Measurements from ENCODE around the gene BAHD1. TPM values are rescaled to one million over a fixed set of nuclear protein-coding genes. Genes with fewer than 3 reads are reported as not detected.
A peak's percentile ranks its signal among the peaks of the same experiment; 100 is the strongest.

The BAHD1 gene
- total RNA-seq, 1 experiment from 2014 or later: 17.5 TPM

DNA sequence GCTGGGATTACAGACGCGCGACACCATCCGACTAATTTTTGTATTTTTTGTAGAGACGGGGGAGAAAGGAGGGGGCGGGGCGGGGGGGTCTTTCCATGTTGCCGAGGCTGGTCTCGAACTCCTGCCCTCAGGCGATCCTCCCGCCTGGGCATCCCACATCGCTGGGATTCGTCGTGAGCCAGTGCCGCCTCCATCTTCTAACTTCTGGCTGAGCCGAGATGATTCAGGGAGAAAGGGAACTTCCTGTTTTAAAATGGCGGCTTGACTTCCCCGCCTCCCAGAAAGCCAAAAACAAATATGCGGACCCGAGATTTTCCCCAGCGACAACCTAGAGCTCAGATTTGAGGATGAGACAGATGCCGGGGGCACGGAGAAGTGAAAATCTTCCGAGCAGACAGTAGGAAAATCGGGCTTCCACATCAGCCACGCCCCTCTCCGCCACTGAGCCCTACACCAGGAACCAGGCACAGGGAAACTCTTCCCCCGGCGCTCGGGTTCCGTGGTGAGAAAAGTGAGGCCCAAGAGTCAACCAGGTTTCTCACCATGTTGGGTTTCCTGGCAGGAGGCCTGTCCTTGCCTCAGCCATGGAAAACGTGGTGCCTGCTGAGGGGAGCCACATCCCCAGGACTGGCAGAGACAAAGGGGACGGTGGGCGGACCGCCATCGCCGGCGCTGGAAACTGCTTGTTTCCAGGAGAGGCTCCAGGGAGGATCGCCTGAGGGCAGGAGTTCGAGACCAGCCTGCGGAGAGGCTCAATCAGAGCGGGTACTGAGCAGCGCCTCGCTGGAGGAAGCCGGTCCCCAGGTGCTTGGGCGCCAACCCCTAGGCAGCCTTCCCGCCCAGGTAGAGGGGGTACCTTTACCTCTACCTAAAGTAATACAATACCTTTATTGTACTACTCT lies 48.8 kb downstream of the BAHD1 start:
- DNase-seq (ENCODE audit: low read depth): no peak

DNA sequence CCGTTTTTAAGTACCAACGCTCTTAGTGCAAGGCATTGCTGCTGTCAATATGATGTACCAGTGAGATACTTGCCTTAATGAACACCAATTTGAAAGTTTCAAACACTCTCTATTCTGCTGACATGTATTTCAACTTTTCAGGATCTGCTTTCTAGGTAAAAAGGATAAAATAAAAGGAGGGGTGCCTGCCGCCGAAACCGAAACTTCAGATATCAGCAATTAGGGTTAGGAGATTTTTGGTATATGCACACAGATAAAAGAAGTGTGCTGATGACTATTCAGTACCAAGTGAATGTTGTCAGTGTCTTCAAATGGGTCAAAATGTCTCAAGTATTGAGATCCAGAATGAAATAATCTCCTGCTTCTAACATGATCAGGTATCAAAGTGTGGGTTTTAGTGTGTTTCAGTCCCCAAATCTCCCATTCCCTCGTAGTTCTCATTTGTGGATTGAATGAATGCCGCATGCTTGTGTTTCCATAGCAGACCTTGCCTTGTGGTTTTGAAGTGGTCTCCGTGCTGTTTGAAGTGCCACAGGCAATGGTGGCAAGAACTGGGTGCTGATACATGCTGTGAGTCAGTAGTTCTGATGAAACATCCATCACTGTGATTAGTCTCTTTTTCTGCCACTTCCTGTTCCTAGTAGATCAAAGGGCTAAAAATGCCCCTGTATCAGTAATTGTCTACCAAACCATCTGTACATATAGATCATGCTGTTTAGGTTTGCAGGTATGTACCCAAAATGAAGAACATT lies 52.5 kb downstream of the BAHD1 start:
- peak; percentile 70 for DNase-seq (ENCODE audit: low read depth)

DNA sequence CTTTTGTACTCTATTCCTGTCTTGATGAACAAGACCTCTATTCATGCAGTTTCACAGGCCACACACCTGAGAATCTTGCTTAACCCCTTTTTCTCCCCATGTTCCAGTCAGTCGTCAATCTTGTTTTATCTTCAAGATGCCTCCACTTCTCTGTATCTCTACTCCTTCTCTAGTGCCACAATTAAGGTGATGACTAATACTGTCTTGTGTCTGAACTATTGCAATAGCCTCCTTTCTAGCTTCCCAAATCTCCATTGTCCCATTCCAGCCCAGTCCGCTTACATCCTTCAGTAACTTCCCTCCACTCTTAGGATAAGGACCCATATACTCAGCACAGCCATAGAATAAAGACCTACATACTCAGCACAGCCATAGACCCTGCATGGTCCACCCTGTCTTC lies 54.8 kb downstream of the BAHD1 start:
- no peak for DNase-seq (ENCODE audit: low read depth)

DNA sequence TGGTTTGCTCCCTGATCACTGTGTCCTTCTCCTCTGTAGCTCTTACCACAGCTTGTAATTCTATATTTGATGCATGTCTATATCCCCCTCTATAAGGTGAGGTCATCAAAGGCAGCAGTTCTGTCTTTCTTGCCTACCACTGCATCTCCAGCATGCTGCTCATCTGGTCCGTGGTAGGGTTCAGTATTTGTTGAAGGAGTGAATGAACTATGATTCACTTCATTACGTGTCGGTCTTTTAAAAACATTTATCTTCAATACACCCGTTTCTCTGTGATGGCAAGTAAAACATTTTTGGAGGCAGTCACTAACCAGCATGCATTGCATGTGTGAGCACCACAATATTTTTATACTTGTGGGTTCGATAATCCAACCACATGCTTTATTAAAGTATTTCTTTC lies 57.7 kb downstream of the BAHD1 start:
- peak; percentile 85 for DNase-seq (ENCODE audit: low read depth)

DNA sequence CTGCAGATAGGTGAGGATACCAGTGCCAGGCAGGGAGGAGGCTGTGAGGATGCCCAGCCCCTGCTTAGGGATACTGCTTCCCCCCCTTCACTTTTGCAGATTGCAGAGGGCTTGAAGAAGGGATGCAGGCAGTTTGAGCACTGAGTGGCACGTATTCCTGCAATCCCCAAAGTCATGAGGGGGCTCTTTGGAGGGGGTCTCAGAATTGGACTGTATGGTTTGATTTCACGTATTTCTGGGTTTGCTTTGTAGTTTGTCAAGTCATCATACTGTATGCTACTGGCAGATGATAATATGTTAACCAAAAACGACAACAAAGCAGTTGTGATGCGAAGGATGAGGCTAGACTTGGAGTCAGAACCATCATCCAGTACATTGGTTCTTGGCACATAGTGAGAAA lies 58.1 kb downstream of the BAHD1 start:
- peak; percentile 62 for DNase-seq (ENCODE audit: low read depth)

DNA sequence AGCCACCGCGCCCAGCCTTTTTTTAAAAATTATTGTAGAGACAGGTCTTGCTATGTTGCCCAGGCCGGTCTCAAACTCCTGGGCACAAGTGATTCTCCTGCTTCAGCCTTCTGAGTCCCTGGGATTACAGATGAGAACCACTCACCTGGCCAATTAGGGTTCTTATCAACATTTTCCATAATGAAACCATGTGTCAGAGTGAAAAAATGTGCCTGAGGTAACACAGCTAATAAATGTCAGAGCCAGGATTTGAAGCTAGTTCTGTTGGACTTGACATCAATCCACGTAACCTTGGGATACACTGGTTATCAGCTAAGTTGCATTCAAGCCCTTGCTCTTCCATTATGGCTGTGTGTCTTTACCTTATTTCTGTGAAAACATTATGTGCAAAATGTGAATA lies 59.2 kb downstream of the BAHD1 start:
- DNase-seq (ENCODE audit: low read depth): no peak

DNA sequence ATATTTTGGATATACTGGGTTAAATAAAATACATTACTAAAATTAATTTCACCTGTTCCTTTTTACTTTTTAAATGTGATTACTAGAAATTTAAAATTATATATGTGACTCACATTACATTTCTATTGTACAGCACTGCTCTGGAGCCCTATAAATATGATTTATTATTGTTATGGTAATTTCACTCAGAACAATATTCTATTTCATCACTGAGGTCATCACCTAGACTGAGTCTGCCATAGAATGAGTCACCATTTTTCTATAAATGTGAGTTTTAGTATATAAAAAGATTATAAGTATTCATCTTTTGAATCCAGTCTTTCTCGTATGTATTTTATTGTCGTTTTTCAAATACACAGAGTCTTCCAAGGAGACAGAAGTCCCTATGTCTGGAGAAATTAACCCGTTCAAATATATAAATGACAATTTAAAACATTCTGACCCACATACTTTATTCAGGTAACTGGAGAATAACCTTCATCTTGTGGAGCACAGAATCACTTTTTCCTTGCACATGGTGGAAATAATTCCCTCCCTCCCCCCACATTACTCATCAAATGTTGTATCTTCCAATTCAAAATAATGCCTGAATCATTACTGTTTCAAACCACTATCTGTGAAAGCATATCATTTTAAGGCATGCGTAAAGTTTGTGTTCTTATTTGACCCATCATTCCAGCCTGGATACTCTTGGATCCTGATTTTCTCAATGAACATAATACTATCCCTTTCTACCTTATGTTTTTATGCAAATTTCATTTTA lies 60.0 kb downstream of the BAHD1 start:
- DNase-seq (ENCODE audit: low read depth): peak; percentile 11

DNA sequence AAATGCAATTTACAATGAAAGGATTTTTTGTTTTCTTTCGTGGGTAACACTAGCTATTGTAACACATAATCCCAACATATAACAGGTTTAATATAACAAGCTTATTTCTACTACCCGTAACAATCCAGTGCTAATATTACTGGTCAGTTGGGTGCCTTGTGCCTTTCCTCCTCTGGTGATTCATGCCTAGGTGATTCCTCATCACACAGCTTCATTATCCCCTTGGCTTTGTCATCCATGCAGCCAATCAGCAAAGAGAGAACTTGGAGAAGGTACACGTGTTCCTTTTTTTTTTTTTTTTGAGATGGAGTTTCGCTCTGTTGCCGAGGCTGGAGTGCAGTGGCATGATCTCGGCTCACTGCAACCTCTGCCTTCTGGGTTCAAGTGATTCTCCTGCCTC lies 60.7 kb downstream of the BAHD1 start:
- DNase-seq (ENCODE audit: low read depth): peak; percentile 65

DNA sequence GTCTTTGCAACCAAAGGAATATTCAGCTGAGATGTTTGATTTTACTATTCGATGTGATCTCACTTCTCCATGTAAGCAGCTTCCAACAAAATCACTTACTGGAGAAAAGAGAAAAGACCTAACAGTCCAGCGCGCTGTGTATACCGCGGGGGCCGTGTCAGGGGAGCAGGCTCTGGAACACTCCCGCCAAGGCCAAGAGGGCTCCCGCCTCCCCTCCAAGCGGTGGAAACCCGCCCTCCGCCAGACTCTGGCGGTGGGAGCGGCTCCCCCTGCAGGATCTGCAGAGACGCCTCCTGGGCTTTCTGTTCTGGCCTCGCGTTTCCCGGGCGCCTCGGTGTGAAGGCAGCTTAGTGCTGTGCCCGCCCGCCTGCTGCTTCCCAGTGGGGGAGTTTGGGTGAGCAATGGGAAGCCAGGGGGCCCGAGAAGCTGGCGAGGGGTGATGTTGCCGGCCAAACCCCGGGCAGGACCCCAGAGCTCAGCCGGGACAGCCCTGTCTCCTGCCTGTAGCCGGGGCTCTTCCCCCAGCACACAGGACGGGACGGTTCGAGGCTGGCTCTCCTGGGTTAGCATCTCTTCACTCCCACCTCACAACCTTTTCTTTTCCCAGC lies 66.3 kb downstream of the BAHD1 start:
- DNase-seq (ENCODE audit: low read depth): peak; percentile 61

DNA sequence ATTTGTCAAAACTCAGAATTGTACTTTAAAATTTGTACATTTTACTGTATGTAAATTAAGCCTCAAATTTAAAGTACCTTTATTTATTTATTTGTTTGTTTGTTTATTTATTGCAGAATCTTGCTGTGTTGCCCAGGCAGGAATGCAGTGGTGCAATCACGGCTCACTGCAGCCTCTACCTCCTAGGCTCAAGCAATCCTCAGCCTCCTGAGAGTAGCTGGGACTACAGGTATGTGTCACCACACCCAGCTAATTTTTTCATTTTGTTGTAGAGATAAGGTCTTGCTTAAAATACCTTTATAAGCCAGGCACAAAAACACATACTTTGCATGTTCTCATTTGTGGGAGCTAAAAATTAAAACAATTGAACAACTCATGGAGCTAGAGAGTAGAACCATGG lies 67.5 kb downstream of the BAHD1 start:
- no peak for DNase-seq (ENCODE audit: low read depth)

DNA sequence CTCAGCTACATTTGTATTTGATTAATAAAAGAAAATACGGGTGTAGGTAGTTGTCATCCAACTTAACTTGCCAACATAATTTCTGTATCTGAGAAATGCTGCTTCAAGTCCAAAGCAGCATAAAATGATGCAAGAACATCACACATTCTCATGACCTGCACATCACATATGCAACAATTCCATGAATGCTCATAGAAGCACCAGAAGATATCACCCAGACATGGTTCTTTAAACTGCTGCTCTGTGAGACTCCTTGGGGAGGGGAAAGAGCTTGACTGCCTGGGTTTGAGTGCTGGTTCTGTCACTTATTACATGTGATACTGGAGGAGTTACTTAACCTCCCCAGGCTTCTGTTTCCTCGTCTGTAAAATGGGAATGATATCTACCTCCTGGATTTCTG lies 69.4 kb downstream of the BAHD1 start:
- no peak for DNase-seq (ENCODE audit: low read depth)

DNA sequence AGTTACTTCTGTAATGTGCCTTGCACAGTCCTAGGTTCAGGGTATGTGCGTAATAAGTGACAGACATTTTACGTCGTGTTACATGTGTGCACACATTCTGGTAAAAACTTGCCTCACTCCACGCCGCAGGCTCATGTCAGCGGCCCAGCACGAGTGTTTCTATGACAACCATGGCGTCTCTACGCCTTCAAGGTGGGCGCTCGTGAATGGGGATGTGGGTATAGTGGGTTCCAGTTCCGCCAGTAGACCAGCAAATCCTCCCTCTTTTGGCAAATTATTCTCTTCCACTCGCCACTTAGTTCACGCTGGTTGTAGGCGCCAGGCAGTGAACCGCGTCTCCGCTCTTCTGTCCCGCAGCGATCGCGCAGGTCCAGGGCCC lies 70.3 kb downstream of the BAHD1 start:
- DNase-seq (ENCODE audit: low read depth): no peak

DNA sequence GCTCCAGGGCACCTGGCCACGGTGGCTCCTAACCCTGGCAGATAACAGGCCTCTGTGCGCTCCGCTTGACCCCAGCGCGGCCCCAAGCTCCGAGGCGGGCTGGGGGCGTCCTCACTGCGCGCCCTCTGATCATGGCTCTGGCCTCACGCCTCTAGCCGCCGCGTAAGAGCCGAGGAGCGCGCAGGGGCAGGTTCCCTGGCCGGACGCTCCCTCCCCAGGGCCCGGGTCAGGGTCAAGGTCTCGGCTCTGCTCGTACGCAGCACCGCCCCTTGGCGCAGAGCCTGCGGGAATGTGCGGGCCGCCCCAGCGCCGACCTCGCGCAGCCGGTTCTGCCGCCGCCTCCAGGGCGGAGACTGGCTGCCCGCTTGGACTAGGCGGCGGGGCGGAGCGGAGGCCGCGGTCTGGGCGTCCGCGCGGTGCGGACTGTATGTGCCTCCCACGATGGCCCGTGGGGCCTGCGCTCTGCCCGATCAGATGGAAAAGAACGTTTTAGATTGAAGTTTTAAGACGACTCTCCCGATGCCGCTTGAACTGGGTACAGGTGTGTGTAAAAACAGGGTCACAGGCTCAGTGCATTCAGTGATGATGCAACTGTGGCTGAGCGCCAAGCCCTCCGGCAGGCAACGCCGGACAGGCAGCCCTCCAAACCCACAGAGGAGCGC lies 70.8 kb downstream of the BAHD1 start:
- DNase-seq (ENCODE audit: low read depth): no peak

DNA sequence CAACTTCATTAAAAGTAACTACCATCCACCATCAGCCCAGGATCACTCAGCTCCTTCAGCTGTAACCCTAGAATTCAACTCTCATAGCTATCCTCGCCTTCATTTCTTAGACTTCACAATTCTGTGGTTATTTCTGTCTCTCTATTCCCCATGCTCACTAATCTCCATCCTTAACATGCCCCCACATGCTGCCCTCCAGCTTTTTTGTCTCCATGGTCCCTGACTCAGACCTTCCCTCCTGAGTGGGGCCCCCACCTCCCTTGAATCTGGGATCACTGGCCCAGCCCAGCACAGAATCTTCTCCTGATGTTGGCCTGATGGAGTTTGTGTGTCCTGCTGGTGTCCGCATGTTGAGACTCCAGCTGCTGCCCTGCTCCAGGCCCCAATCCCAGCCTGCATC lies 71.7 kb downstream of the BAHD1 start:
- DNase-seq (ENCODE audit: low read depth): no peak

DNA sequence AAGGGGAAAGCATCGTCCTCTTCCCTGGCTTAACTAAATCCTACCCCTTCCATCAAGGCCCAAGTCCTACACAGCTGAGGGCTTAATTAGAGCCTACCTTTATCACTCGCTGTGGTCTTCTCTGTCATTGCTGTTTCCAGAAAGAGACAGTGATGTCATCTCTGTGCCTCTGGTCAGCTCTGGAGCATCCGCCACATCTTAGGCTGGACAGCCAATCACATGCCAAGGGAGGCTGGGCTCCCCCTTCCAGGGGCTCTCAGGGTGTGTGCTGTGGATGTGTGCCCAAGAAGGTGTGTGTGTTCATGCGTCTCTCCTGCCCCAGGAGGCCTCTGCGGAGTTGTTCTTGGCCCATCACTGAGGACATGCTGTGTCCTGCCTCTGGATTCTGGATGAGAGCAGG lies 72.9 kb downstream of the BAHD1 start:
- no peak for DNase-seq (ENCODE audit: low read depth)

DNA sequence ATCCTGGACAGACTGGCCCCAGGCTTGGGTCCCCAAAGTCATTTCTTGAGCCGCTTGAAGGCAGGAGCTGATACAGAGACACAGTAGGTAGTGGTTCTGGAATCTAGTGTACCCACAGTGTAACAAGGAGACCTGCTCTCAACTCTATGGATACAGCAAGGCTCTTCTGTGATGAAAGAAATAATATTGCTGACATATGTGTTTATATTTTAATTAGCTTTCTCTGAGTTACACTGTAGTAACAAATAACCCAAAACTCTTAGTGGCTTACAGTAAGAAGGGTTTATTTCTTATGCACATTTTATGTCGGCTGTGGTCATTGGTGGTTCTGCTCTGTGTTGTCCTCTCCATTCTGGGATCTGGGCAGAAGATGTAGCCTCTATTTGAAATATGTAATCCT lies 75.6 kb downstream of the BAHD1 start:
- DNase-seq (ENCODE audit: low read depth): no peak

Other genes with a start within 250 kb of the BAHD1 start
- 0.02 and 0.03 TPM in 2 replicates for gene PAK6, start 201.9 kb upstream of the BAHD1 start, total RNA-seq (2014; rRNA removed; shearing (Covaris generic))
- not detected in 2 replicates for gene ANKRD63, start 157.9 kb upstream of the BAHD1 start, total RNA-seq (2014; rRNA removed; shearing (Covaris generic))
- gene PLCB2, start 133.0 kb upstream of the BAHD1 start, total RNA-seq (2014; rRNA removed; shearing (Covaris generic)): 0.16 and 0.40 TPM in 2 replicates
- 23.9 and 28.7 TPM in 2 replicates for gene INAFM2, start 117.3 kb upstream of the BAHD1 start, total RNA-seq (2014; rRNA removed; shearing (Covaris generic))
- 26.0 and 33.4 TPM in 2 replicates for gene CCDC9B, start 100.0 kb upstream of the BAHD1 start, total RNA-seq (2014; rRNA removed; shearing (Covaris generic))
- not detected in 2 replicates for gene PHGR1, start 89.9 kb upstream of the BAHD1 start, total RNA-seq (2014; rRNA removed; shearing (Covaris generic))
- 1.0 and 1.8 TPM in 2 replicates for gene DISP2, start 82.7 kb upstream of the BAHD1 start, total RNA-seq (2014; rRNA removed; shearing (Covaris generic))
- 132 and 161 TPM in 2 replicates for gene KNSTRN, start 58.2 kb upstream of the BAHD1 start, total RNA-seq (2014; rRNA removed; shearing (Covaris generic))
- 15.3 and 18.5 TPM in 2 replicates for gene IVD, start 35.2 kb upstream of the BAHD1 start, total RNA-seq (2014; rRNA removed; shearing (Covaris generic))
- gene CHST14, start 30.0 kb downstream of the BAHD1 start, total RNA-seq (2014; rRNA removed; shearing (Covaris generic)): 19.1 and 30.5 TPM in 2 replicates
- 7.8 and 19.5 TPM in 2 replicates for gene CCDC32, start 124.1 kb downstream of the BAHD1 start, total RNA-seq (2014; rRNA removed; shearing (Covaris generic))
- 21.0 and 22.8 TPM in 2 replicates for gene RPUSD2, start 128.3 kb downstream of the BAHD1 start, total RNA-seq (2014; rRNA removed; shearing (Covaris generic))
- gene KNL1, start 153.3 kb downstream of the BAHD1 start, total RNA-seq (2014; rRNA removed; shearing (Covaris generic)): 27.0 and 27.3 TPM in 2 replicates